T follicular helper cell (primary cell): Measurements from ENCODE around the gene MAGI1.
"Not testable (repeated sequence)": the region's sequence is repeated elsewhere in the genome, so short reads cannot be mapped to it uniquely, and the experiment has no call there.

Experiments
- DNase-seq: peaks from one replicate; pipeline ENCODE4 v3.0.0-alpha.2; 2020; ENCODE audit warnings: low read depth

MAGI1 gene

DNA sequence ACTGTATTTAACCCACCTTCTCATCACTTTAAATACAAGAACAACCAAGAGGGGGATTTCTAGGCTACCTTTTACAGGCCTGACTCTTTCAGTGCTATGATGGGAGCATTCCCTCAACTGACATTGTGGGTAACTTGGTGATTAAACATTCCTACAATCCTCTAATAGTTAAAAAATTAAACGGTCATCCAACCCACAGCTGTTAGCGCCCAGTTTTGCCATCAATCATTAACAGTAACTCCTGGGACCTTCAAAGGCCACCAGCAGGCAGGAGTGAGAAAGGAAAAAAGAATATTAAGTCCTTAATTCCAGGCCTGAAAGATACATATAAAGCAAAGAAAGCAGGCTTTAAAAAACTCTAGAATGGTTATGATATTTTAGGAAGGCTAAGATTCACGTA lies 512.1 kb downstream of the MAGI1 start:
- DNase-seq: no peak

GRCh38 chr3:65524584-65524983 lies 514.1 kb downstream of the MAGI1 start:
- no peak for DNase-seq

- DNase-seq: no peak
Measured at GRCh38 chr3:65523878-65524277, 514.8 kb downstream of the MAGI1 start.

- no peak for DNase-seq
Measured at GRCh38 chr3:65521032-65521431, 517.7 kb downstream of the MAGI1 start.

DNA sequence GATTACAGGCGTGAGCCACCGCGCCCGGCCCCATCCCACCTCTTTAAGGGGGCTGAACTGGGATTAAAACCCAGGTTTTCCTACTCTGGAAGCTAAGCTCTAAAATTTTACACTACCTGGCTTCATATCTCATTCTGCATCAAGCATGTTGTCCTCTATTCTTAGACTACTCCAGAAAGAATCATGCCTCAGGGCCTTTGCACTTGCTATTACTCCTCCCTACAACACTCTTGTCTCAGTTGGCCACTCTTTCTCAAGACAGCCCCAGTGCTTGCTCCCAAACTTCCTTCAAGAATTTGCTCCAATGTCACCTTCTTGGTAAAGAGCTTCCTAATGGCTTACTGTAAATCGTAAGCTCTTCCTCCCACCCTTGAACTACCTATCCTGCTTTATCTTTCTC lies 521.7 kb downstream of the MAGI1 start:
- DNase-seq: no peak

- not testable (repeated sequence) for DNase-seq
Measured at GRCh38 chr3:65514317-65514716, 524.4 kb downstream of the MAGI1 start.

- not testable (repeated sequence) for DNase-seq
Measured at GRCh38 chr3:65509423-65509794, 529.3 kb downstream of the MAGI1 start.

DNA sequence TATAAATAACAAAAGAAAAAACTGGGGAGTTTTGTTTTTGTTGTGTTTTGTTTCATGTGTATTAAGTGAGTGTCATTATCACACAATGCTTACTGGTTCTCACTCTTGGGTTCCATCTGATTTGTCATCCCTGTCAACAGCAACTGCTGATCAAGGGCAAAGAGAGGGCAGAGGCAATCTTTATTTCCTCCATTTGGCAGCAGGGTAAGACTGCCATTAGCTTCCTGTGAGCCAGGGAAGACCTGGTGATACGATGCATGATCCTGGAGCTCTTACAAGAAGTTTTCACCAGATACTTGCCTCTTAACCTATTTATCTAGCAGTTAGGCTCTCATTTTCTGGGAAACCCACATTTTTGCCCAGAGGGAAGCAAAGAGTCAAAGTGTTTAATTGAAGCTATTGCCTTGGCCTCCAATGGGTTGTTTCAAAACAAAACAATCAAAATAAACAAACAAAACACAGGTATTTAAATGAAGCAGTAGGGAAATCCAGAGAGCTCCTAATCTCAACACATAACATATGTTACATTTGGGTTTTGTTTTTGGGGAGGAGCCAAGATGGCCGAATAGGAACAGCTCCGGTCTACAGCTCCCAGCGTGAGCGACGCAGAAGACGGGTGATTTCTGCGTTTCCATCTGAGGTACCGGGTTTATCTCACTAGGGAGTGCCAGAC lies 529.8 kb downstream of the MAGI1 start:
- no peak for DNase-seq

DNA sequence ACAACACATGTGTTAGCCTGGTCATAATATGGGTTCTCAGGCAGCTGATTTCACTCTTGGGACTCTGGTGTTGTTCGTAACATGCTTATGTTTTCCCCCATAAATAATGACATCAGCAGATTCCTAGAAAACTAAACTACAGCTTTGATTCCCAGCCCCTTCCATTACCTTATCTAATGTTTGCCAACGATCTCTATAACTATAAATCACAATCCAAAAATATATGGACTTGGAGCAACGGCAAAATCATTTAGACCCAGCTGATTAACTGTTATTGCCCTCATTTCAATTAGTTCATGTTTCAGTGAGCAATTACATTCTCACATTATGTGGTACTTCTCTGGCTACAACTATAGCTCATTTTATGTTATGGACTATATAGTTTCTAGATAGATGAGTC lies 531.3 kb downstream of the MAGI1 start:
- no peak for DNase-seq

- no peak for DNase-seq
Measured at GRCh38 chr3:65503776-65504175, 534.9 kb downstream of the MAGI1 start.

DNA sequence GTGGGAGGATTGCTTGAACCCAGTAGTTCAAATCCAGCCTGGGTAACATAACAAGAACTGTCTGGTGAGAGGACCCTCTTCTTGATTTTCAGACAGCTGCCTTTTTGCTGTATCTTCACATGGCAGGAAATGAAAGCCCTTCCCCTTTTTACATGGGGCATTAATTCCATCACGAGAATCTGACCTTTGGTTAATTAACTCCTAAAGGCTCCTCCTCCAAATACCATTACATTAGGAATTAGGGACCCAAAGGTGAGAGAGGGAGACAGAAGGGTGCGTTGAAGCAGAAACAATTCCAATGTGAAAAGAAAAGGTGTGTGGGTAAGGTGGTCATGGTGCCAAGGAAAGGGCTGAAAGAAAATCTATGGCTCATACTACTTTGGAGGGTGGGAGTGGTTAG lies 536.2 kb downstream of the MAGI1 start:
- no peak for DNase-seq

- DNase-seq: no peak
Measured at GRCh38 chr3:65500398-65501306, 538.1 kb downstream of the MAGI1 start.

GRCh38 chr3:65497846-65498245 lies 540.9 kb downstream of the MAGI1 start:
- no peak for DNase-seq

GRCh38 chr3:65497236-65497635 lies 541.5 kb downstream of the MAGI1 start:
- DNase-seq: no peak

DNA sequence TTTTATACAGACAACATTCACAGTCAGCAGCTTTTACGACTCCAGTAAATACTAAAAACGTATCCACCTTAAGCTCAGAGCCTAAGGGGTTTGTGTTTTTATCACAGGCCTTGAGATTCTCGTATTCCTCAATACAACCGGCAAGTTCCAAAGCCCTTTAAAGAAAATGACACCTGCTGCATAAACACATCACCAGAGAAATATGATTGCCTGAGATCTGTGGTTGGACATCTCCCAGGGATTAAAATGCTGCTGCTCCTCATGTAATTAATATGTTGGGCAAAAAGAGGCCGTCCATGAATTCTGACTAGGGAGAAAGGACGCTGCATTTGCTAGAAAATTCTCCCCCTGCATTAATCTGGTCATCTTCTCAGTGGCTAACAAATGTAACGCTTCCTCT lies 544.8 kb downstream of the MAGI1 start:
- no peak for DNase-seq

DNA sequence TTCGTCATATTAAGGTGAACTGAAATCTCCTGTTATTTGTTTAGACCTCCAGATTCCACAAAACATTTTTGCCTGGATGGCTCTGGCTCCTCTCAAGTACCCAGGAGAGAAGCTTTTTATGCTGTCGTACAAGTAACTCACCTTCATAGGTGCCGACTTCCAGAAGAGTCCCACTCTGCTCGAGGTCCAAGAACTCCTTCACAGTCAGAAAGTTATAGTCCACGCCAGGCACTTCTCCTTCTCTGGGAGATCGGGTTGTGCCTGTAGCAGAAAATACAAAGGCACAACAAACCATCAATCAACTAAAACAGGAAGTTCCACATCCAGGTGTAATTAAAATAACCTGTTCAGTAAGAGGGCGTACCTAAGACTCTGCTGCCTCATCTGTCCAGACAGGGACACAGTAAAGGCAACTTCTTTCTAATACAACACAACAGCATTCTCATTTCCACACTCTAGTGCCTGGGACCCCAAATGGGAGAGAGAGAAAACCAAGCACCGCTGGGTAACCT lies 545.3 kb downstream of the MAGI1 start:
- DNase-seq: no peak

- DNase-seq: no peak
Measured at GRCh38 chr3:65492249-65492648, 546.5 kb downstream of the MAGI1 start.

GRCh38 chr3:65490114-65490513 lies 548.6 kb downstream of the MAGI1 start:
- no peak for DNase-seq

- DNase-seq: no peak
Measured at GRCh38 chr3:65489253-65489652, 549.5 kb downstream of the MAGI1 start.

DNA sequence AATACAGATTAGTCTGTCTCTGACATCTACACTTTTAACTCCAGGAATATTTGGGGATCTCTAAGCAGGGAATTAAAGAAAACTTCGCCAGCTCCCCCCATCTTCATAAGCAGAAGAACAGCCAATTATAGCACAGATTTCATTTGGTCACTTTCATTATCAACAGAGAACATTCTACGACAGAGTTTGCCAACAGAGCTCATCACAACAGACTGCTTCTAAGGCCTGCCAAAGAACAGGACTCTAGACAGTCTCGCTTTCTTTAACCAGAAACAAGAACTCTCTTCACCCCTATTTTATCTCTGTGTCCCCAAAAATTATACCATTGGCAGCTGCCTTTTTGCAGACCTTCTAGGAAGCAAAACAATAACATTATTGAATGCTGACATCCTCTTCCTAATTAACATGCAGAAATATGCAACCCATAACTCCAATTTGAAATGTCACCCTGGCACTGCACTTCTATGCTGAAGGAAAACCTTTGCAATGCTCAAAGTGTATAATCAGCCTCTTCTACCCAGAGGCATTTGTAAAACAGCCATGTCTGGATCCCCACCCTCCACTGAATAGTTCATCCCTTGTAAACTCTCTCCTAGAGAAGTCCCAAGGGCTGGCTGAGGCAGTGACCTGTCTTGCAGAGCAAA lies 552.8 kb downstream of the MAGI1 start:
- no peak for DNase-seq

- DNase-seq: no peak
Measured at GRCh38 chr3:65484964-65485363, 553.8 kb downstream of the MAGI1 start.

GRCh38 chr3:65483480-65483879 lies 555.2 kb downstream of the MAGI1 start:
- no peak for DNase-seq

DNA sequence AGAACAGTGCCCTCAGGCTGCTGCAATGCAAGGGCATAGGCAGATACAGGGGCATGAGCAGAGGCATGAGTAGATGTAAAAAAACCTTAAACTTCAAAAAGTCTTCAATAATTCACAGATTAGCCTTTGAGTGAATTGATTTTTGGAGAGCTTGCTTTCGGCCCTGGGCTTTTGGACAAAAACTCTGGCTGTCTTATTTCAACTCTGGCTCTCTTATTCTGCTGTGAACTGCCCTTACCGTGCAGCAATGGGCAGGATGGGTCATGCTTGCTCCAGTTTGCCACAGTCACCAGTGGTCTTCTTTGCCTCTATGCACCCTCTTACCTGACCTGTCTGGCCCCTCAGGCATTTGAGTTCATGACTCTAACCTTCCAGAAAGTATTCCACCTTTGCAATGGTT lies 555.7 kb downstream of the MAGI1 start:
- DNase-seq: no peak
